ENCODE data around the gene MYO3B. TPM values are rescaled to one million over a fixed set of nuclear protein-coding genes. Genes with fewer than 3 reads are reported as not detected.

Gene MYO3B
- total and polyA plus RNA-seq, 2 donors from 2014 or later = 3.5 to 6.4 TPM

DNA sequence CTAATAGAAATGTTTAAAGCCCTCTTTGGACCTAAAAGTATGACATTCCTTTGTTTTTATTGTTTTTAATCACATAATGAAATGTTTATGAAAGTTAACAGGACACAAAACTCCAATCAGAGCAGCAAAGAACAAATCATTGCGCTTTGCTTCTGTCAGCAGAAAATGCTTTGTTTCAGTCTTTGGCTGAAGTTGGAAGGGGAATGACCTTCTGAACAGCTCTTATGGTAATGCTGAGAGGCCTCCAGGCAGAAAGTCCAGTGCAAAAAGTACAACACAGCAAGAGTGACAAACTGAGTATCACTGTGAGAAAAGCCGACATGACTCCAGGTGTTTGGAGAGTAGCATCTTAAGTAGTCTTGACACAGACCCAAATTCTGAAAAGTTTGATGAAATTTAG, 389.5 kb downstream of the MYO3B start:
- no peaks in the 10 kb centered on the region for H3K9me3 ChIP-seq (ENCODE audit: control insufficient read depth in 2 of 3, insufficient read depth in 1 of 3, low read length in 3 of 3)
- no peak overlapping the region for H3K4me3 ChIP-seq (ENCODE audit: low read length in 3 of 3)
- H3K27ac ChIP-seq (ENCODE audit: low read depth in 2 of 2, low read length in 2 of 2) = no peak overlapping the region
- DNase-seq = peak in 2 of 5 donors; percentile 3 to 26
- H3K9ac ChIP-seq (ENCODE audit: low read length in 3 of 3) = no peak overlapping the region
- no peaks in the 10 kb centered on the region for H3K27me3 ChIP-seq (ENCODE audit: control insufficient read depth, insufficient read depth, low read length)
- intact Hi-C loops (cut with DNase I) = no loop called here
- no peaks in the 10 kb centered on the region for H3K4me1 ChIP-seq (ENCODE audit: control insufficient read depth in 2 of 3, insufficient read depth in 2 of 3, low read depth in 1 of 3, low read length in 3 of 3)
- no peaks in the 10 kb centered on the region for H3K36me3 ChIP-seq (ENCODE audit: control insufficient read depth in 2 of 3, insufficient read depth in 3 of 3, low read length in 3 of 3)
- no peak for TF ChIP-seq CTCF (IDR thresholded peaks at IDR 0.05; ENCODE audit: borderline replicate concordance, extremely low read depth, insufficient read depth)
- FAIRE-seq = no peak

GRCh38 chr2:170568511-170568910, 390.6 kb downstream of the MYO3B start:
- intact Hi-C loops (cut with DNase I) = no loop called here
- no peak overlapping the region for H3K27ac ChIP-seq (ENCODE audit: low read depth in 2 of 2, low read length in 2 of 2)
- no peak for FAIRE-seq
- H3K9me3 ChIP-seq (ENCODE audit: control insufficient read depth in 2 of 3, insufficient read depth in 1 of 3, low read length in 3 of 3) = no peaks in the 10 kb centered on the region
- no peak for TF ChIP-seq CTCF (IDR thresholded peaks at IDR 0.05; ENCODE audit: borderline replicate concordance, extremely low read depth, insufficient read depth)
- DNase-seq = no peak
- no peaks in the 10 kb centered on the region for H3K36me3 ChIP-seq (ENCODE audit: control insufficient read depth in 2 of 3, insufficient read depth in 3 of 3, low read length in 3 of 3)
- H3K27me3 ChIP-seq (ENCODE audit: control insufficient read depth, insufficient read depth, low read length) = no peaks in the 10 kb centered on the region
- H3K9ac ChIP-seq (ENCODE audit: low read length in 3 of 3) = no peak overlapping the region
- H3K4me1 ChIP-seq (ENCODE audit: control insufficient read depth in 2 of 3, insufficient read depth in 2 of 3, low read depth in 1 of 3, low read length in 3 of 3) = no peaks in the 10 kb centered on the region
- no peak overlapping the region for H3K4me3 ChIP-seq (ENCODE audit: low read length in 3 of 3)

DNA sequence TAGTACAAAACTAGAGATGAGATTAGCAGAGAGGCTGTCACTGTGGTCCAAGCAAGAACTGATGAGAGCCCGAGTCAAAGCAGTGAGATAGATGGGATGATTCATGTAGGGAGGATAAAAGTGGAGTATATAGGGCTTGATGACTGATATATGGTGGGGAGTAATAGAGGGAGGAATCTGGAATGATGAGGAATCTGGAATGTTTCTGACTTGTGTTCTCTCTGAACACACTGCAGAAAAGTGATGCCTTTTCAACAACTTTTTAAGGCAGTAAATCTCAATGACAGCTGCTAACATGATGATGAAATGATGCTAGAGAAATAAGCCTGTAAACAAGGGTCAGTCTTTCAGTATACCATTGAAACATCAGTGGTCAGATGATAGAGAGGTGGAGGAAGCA, 393.7 kb downstream of the MYO3B start:
- Histone ChIP-seq H3K27me3 (ENCODE audit: control insufficient read depth, insufficient read depth, low read length) (no peaks in the 10 kb centered on the region), H3K9me3 (ENCODE audit: control insufficient read depth in 2 of 3, insufficient read depth in 1 of 3, low read length in 3 of 3) (no peaks in the 10 kb centered on the region), H3K4me1 (ENCODE audit: control insufficient read depth in 2 of 3, insufficient read depth in 2 of 3, low read depth in 1 of 3, low read length in 3 of 3) (no peaks in the 10 kb centered on the region), H3K36me3 (ENCODE audit: control insufficient read depth in 2 of 3, insufficient read depth in 3 of 3, low read length in 3 of 3) (no peaks in the 10 kb centered on the region), H3K9ac (ENCODE audit: low read length in 3 of 3) (no peak overlapping the region), H3K27ac (ENCODE audit: low read depth in 2 of 2, low read length in 2 of 2) (no peak overlapping the region), H3K4me3 (ENCODE audit: low read length in 3 of 3) (no peak overlapping the region)
- TF ChIP-seq CTCF (IDR thresholded peaks at IDR 0.05; ENCODE audit: borderline replicate concordance, extremely low read depth, insufficient read depth) = no peak
- intact Hi-C loops (cut with DNase I) = no loop called here
- no peak for DNase-seq
- no peak for FAIRE-seq

GRCh38 chr2:170573671-170574070, 395.7 kb downstream of the MYO3B start:
- FAIRE-seq = no peak
- no peak overlapping the region for H3K4me3 ChIP-seq (ENCODE audit: low read length in 3 of 3)
- intact Hi-C loops (cut with DNase I) = no loop called here
- DNase-seq = peak in 2 of 5 donors; percentile 17 to 32
- no peaks in the 10 kb centered on the region for H3K27me3 ChIP-seq (ENCODE audit: control insufficient read depth, insufficient read depth, low read length)
- H3K27ac ChIP-seq (ENCODE audit: low read depth in 2 of 2, low read length in 2 of 2) = no peak overlapping the region
- no peak for TF ChIP-seq CTCF (IDR thresholded peaks at IDR 0.05; ENCODE audit: borderline replicate concordance, extremely low read depth, insufficient read depth)
- no peaks in the 10 kb centered on the region for H3K4me1 ChIP-seq (ENCODE audit: control insufficient read depth in 2 of 3, insufficient read depth in 2 of 3, low read depth in 1 of 3, low read length in 3 of 3)
- H3K9me3 ChIP-seq (ENCODE audit: control insufficient read depth in 2 of 3, insufficient read depth in 1 of 3, low read length in 3 of 3) = no peaks in the 10 kb centered on the region
- H3K9ac ChIP-seq (ENCODE audit: low read length in 3 of 3) = peak overlapping the region in 1 of 3 donors; percentile 34
- H3K36me3 ChIP-seq (ENCODE audit: control insufficient read depth in 2 of 3, insufficient read depth in 3 of 3, low read length in 3 of 3) = no peaks in the 10 kb centered on the region
